Suprapubic skin (tissue), 4 donors: ENCODE measurements around the gene ERN1. TPM values are rescaled to one million over a fixed set of nuclear protein-coding genes. Genes with fewer than 3 reads are reported as not detected.
A peak's percentile ranks its signal among the peaks of the same experiment; 100 is the strongest.

Experiments
- DNase-seq, 2 donors: peaks; one replicate each; pipeline ENCODE4 v3.0.0-alpha.2; 2019; ENCODE audit warnings: low spot score in 2 of 2
- H3K27ac ChIP-seq: fragments of 200-600 bp; sonication (generic); one replicate; pipeline ENCODE4 v1.5.1; 2019
- H3K27me3 ChIP-seq: fragments of 200-600 bp; sonication (generic); one replicate; pipeline ENCODE4 v1.5.1; 2019
- H3K36me3 ChIP-seq: fragments of 200-600 bp; sonication (generic); one replicate; pipeline ENCODE4 v1.5.1; 2019
- H3K4me1 ChIP-seq: fragments of 200-600 bp; sonication (generic); one replicate; pipeline ENCODE4 v1.5.1; 2019
- H3K4me3 ChIP-seq: fragments of 200-600 bp; sonication (generic); one replicate; pipeline ENCODE4 v1.5.1; 2019; ENCODE audit warnings: mild to moderate bottlenecking
- H3K9me3 ChIP-seq: fragments of 200-600 bp; sonication (generic); one replicate; pipeline ENCODE4 v1.5.1; 2019
- EP300 ChIP-seq: sonication (generic); formaldehyde crosslinking; IDR thresholded peaks from one replicate; pipeline ENCODE4 v1.6.1; 2017; ENCODE audit warnings: antibody characterized with exemption
- POLR2A ChIP-seq, 2 donors: fragments of 450-650 bp; IDR thresholded peaks; one replicate each; pipeline ENCODE4 v1.6.1; 2017; ENCODE audit warnings: antibody characterized with exemption in 2 of 2, mild to moderate bottlenecking in 2 of 2, moderate library complexity in 2 of 2
- POLR2AphosphoS5 ChIP-seq, 3 donors: sonication (generic); formaldehyde crosslinking; IDR thresholded peaks; one replicate each; pipeline ENCODE4 v1.6.1; 2017; ENCODE audit warnings: antibody characterized with exemption in 3 of 3
- WGBS: methylation state at CpG from one replicate; pipeline ENCODE4 v1.1.5; 2018; 5-methylcytosine and 5-hydroxymethylcytosine counted together
- total RNA-seq, 4 donors: library from RNA; depleted of rRNA; stranded (reverse); fragments of >200 nt; gene quantifications; one replicate each; pipeline ENCODE4 v1.1.0, GENCODE V29; 2016
- TF ChIP-seq, protein P1 (sequence below), 2 donors: fragments of 200-600 bp in 1 of 2; fragments of 450-650 bp in 1 of 2; sonication (generic) in 1 of 2; IDR thresholded peaks; one replicate each; pipeline ENCODE4 v1.5.1; 2016 to 2019; ENCODE audit warnings: antibody characterized with exemption in 2 of 2, mild to moderate bottlenecking in 1 of 2, moderate library complexity in 1 of 2

ERN1 gene
- total RNA-seq, 4 donors from 2014 or later: 21.2 to 41.1 (median 35.1) TPM

DNA sequence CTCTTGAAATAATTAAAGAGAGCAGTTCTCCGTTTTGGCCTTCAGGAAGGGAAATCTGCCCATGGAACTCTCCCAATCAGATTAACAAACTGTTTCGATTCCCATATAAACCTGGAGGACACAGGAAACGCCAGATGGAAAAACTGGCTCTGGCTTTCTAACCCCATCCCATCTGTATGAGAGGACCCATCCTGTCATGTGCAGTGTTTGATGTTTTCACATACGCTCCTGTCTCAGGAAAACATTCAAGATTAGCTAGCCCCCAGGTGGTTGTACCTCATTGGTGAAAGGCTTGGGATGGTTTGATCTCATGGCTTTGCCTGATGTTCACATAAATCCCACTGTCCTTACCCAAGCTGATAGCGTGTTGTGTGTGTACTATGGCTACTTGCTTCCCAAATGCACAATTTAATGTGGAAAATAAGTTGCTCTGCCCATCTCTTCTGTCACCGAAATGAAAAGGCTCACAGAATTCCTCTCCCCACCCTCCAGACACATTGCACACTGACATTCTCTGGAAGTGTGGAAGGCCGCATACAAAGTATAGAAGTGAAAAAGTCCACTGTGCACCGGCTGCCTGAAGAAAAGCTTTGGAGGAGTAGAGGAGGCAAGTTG is 18.2 kb upstream of the ERN1 start:
- TF ChIP-seq POLR2A (IDR thresholded peaks at IDR 0.05) (no peak), EP300 (no peak), POLR2AphosphoS5 (IDR thresholded peaks at IDR 0.05) (no peak)
- TF ChIP-seq, protein P1, sequence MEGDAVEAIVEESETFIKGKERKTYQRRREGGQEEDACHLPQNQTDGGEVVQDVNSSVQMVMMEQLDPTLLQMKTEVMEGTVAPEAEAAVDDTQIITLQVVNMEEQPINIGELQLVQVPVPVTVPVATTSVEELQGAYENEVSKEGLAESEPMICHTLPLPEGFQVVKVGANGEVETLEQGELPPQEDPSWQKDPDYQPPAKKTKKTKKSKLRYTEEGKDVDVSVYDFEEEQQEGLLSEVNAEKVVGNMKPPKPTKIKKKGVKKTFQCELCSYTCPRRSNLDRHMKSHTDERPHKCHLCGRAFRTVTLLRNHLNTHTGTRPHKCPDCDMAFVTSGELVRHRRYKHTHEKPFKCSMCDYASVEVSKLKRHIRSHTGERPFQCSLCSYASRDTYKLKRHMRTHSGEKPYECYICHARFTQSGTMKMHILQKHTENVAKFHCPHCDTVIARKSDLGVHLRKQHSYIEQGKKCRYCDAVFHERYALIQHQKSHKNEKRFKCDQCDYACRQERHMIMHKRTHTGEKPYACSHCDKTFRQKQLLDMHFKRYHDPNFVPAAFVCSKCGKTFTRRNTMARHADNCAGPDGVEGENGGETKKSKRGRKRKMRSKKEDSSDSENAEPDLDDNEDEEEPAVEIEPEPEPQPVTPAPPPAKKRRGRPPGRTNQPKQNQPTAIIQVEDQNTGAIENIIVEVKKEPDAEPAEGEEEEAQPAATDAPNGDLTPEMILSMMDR (IDR thresholded peaks at IDR 0.05): no peak
- peak in 1 of 2 donors; percentile 49 for DNase-seq
- H3K4me3 ChIP-seq: no peak overlapping the region
- 65% methylated on average over 8 of the region's 8 CpGs for WGBS
- H3K4me1 ChIP-seq: peaks cover 36% of the 10 kb centered on the region
- H3K27ac ChIP-seq: no peak overlapping the region
- no peaks in the 10 kb centered on the region for H3K9me3 ChIP-seq
- no peaks in the 10 kb centered on the region for H3K27me3 ChIP-seq
- peaks cover 19% of the 10 kb centered on the region for H3K36me3 ChIP-seq

DNA sequence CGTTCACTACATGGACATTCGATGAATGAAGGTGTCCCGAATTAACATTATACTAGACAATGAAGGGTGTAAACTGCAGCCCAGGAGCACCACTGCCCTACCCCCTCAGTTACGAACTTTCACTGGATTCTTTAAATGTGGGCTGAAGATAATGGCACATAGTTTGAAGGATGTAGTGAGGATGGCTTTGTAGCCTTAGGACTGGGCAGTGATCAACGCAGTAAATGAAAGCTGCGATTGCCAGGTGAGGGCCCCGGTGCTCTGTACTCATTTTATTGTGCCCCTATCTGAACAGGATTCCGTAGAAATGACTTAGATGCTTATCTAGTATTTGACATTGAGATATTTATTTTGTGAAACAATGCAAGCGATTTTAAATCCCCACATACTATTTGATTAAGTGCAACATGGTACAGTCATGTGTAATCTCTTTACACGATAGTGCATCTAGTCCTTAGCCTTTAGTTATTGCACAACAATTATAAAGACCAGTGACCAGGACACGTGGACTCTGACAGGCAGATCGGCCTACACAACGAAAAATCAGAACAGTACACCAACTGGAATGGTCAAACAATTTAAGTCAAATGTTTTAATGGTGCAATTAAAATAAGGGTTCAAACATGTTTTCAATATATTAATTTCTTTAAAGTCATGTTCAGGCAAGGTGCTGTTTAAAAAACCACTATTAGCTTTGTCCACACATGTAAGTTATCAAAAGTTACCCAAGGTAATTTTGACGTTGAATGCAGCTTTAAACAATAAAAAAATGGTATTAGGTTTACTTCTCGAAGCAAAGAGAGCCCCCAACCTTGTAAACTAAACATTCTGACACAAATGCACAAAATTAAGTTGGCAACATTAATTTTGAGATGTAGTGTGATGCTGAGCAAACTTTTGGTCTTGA is 17.4 kb upstream of the ERN1 start:
- Histone ChIP-seq H3K4me3 (peak overlapping the region; percentile 84), H3K27me3 (no peaks in the 10 kb centered on the region), H3K9me3 (no peaks in the 10 kb centered on the region), H3K36me3 (peaks cover 11% of the 10 kb centered on the region), H3K4me1 (peaks cover 36% of the 10 kb centered on the region), H3K27ac (peak overlapping the region; percentile 96)
- TF ChIP-seq POLR2A (IDR thresholded peaks at IDR 0.05): no peak
- TF ChIP-seq POLR2AphosphoS5 (IDR thresholded peaks at IDR 0.05): no peak
- no peak for TF ChIP-seq EP300
- TF ChIP-seq, protein P1 (IDR thresholded peaks at IDR 0.05): no peak
- WGBS: 36% methylated on average over 15 of the region's 15 CpGs
- no peak for DNase-seq

DNA sequence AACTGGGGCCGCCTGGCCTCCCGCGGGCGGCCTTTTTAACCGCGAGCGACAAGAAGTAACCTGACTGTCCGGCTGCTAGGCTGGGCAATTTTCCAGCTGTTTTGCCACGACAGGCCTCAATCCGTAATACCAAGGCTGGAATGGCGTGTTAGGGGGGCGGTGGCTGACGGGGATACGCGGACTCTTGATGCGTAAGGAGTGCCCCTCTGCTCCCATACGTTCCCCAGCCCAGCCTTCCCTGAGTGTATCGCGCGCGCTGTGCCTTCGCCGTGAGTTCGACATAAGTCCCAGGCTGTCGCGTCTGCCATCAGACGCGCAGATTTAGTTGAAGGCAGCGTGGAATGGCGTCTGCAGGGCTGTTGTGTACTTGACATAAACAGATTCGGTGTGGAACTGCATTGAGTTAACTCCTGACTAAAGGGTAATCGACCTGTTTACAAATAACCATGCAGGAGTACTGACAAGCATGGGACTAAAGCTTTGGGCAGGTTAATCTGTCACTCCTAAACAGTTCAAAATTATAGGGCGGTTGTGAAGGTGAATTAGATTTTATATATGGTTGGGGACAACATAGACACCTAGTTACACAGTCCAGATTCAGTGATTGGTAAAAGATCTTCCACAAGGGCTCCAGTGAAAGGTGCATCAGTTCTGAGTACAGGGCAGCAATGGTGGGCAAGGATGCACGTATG is 16.6 kb upstream of the ERN1 start:
- no peaks in the 10 kb centered on the region for H3K9me3 ChIP-seq
- no peaks in the 10 kb centered on the region for H3K27me3 ChIP-seq
- peak overlapping the region; percentile 96 for H3K27ac ChIP-seq
- H3K36me3 ChIP-seq: peaks cover 9% of the 10 kb centered on the region
- 3% methylated on average over 31 of the region's 34 CpGs for WGBS
- TF ChIP-seq POLR2A (IDR thresholded peaks at IDR 0.05): no peak
- TF ChIP-seq EP300: no peak
- no peak for TF ChIP-seq POLR2AphosphoS5 (IDR thresholded peaks at IDR 0.05)
- TF ChIP-seq, protein P1 (IDR thresholded peaks at IDR 0.05): no peak
- DNase-seq: peak; percentile 88
- peaks cover 36% of the 10 kb centered on the region for H3K4me1 ChIP-seq
- H3K4me3 ChIP-seq: peak overlapping the region; percentile 84

DNA sequence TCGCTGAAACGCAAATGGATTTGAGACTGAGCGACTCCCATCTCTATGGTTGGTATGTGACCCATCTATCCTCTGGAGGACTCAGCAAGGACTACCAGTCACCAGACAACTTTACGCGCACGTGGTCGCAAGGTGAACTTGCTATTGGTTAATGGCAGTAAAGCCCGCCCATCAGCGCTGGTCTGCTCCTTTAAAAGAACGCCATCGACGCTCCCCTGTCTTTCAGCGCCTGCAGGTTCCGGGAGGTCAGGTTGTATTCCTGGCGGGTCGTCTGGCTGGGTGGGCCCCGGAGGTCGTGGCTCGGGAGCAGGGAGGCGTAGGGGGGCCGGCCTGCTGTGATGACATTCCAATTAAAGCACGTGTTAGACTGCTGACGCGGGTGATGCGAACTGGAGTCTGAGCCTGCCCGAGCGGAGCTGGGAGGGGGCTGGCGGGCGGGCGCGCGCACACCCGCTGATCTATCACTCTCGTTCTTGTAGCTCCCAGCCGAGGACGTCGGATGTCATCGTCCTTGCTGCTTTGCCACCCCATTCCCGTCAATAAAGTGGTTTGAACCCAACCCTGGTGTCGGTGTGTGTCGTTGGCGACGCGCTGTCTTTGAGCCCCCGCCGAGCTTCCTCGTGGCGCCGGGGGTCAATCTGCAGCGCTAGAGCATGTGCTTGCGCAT is 15.9 kb upstream of the ERN1 start:
- peak; percentile 98 to 99 for DNase-seq
- WGBS: 0% methylated on average over 7 of the region's 51 CpGs
- Histone ChIP-seq H3K4me1 (peaks cover 34% of the 10 kb centered on the region), H3K27ac (peak overlapping the region; percentile 96), H3K9me3 (no peaks in the 10 kb centered on the region), H3K36me3 (peaks cover 9% of the 10 kb centered on the region), H3K27me3 (no peaks in the 10 kb centered on the region), H3K4me3 (peak overlapping the region; percentile 84)
- TF ChIP-seq POLR2A (IDR thresholded peaks at IDR 0.05) (peak; percentile 99), POLR2AphosphoS5 (IDR thresholded peaks at IDR 0.05) (peak; percentile 94 to 96 (median 94)), EP300 (no peak)
- TF ChIP-seq, protein P1 (IDR thresholded peaks at IDR 0.05): peak in 1 of 2 donors; percentile 17
